Right renal cortex interstitium (tissue), 3 donors: Measurements from ENCODE around the gene SEPTIN8. TPM values are rescaled to one million over a fixed set of nuclear protein-coding genes. Genes with fewer than 3 reads are reported as not detected.

Experiments
- DNase-seq, 3 donors: peaks; one replicate each; pipeline ENCODE4 v3.0.0-alpha.2; 2013; ENCODE audit warnings: low read depth in 3 of 3, low spot score in 2 of 3
- polyA plus RNA-seq, 3 donors: library from polyadenylated mRNA; unstranded; fragments of 120-200 nt; gene quantifications; one replicate each; pipeline ENCODE4 v1.2.1, GENCODE V29; 2013; ENCODE audit not compliant: insufficient read length in 3 of 3

SEPTIN8 gene
- polyA plus RNA-seq, 3 donors = 71.8 to 78.7 (median 78.5) TPM

DNA sequence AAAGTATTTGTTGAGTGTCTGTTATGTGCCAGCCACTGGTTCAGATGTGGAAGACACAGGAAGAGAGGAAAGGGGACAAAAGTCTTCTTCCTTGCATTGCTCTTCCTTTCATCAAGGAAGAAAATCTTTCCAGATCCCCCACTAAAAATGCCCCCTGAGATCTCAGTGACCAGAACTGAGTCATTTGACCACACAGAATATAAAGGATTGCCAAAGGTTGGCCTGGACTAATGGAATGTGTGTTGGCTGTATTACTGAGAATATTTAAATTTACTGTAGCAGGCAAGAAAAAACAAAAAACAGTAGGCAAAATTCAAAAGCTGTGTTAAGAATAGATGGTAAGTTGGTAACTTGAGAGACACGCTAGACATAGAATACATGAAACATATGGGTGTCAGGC, 10.0 kb upstream of the SEPTIN8 start:
- no peak for DNase-seq

DNA sequence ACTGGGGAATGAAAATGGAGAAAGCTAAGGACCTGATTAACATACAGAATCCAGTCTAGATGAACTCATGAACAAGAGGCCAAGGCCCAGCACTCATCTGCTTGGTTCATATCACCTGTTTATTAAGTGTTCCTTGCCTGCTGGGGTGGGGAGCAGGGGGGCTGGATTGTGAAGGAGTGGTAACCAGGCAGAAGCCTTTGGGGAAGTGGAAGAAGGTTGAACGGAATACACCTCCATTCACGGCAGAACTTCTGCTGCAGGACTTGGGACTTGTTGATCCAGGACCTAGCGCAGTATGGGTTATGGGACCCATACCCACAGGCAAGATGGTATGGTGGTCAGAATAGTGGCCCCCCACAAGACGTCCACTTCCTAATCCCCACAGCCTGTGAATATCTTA, 8.8 kb upstream of the SEPTIN8 start:
- DNase-seq = no peak

DNA sequence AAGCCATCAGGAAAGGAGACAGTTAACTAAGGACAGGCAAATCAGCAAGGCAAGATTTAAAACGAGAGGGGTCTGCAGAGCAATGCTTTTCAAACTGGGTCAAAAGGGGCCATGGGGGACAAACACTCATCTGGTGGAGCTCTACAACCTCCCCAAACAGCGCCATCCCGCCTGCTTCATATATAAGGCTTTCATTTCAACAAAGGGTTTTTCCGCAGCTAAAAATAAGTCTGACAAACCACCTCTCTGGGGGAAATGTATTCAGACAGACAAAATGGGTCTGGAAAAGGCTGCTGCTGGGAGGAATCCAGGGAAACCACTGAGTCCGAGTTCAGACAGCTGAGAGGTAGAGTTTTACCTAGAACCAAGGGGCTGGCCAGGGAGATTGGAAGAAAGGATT, 8.3 kb upstream of the SEPTIN8 start:
- DNase-seq = no peak

DNA sequence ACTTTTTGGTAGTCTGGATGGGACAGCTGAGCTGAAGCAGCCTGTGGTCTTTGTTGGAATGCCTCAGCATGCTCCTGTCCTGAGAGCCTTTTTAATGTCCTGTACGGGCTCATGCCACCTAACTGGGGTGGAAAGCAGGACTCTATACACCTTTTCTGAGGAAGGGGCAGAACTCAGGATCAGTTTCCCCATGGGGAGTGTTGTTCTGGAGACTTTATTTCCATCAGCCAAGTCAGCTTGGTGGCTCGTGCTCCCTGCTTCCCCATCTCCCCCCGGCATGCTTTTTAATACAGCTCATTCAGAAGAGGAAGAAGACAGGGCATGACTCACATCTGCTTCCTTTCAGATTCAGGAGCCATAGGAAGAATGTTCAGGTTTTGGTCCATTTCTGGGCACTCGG, 5.1 kb upstream of the SEPTIN8 start:
- DNase-seq = no peak

DNA sequence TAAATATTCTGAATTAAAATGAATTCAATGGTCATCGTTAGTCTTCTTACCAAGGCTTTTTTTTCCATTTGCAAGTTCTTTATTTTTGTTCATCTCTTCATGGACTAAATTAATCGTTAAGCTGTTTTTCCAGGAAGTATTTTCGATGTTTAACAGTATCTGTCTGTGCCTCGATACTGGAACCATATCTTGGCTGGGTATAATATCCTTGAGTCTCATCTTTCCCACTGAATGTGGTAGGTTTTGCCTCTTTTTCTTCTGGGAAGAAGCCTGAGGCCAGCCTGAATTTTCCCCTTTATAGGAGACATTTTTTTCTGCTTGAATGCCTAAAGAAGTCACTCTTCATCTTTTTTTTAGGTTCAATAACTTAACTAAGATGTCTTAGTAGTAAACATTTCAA, 4.0 kb upstream of the SEPTIN8 start:
- DNase-seq = no peak

DNA sequence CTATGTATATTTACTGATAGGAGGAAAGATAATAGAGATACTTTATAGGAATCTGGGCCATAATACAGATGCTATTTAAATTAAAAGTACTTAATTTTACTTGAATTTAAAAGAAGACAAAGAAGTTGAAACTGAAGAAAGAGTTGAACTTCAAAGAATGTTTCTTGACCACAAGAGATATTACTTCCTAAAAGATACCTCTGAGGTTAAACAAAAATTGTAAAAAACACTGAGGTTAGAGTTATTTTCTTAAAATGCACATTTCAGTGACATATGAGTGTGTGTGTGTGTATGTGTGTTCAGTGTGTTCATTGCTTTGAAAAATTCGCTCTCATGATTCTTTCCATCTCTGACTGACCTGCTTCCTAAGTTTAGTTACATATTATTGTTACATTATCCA, 3.5 kb upstream of the SEPTIN8 start:
- no peak for DNase-seq

DNA sequence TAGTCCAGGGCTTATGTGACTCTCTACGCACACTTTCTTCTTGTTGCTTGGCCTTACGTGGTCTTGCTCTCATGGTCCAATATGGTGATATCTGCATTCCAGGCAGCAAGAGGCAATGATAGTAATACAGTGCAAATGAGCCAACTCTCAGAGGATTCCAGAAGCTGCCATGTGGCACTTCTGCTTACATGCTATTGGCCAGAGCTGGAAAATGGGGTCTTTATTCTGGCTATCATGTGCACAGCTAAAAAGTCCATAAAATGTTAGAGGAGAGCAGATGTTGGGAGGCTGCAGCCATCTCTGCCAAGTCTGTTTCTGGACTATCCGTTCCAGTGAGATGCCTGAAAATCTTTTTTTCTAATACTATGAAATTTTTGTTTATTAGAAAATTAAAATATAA, 2.9 kb upstream of the SEPTIN8 start:
- DNase-seq = no peak

DNA sequence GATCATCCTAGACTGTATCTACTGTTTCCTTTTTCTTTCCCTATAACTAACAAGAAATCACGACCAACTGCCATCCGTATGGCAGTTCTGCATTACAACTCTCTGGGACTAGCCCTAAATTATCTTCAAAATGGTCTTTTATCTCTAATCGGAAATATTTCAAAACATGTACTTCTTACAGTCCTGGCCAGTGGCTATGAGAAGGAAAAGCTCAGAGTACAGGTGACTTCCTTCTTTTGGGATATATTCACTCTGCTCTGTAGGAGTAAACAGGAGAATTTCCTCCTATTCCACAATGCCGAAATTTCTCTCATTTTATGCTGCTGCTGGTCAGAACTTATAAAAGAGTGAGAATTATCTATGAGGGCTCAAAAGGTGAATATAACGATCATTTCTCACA, 1.8 kb upstream of the SEPTIN8 start:
- DNase-seq = no peak

DNA sequence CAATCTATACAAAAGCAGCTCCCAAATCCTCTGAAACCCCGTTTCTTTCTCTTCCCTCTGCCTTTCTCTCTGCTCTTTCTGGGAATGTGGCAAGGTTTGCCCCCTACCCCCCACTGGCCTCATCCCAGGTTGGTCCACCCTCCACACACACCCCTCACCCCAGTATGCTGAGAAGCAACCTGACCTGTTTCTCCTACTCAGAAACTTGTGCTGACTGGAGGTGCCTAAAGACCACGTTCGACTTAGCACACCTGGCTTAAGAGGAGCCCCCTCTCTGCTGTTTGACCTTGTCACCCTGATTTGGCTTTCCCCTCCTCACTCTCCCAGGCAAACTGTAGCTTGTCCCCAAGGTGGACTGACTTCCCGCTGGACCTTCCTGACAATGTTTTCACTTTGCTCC, 1.1 kb upstream of the SEPTIN8 start:
- no peak for DNase-seq

DNA sequence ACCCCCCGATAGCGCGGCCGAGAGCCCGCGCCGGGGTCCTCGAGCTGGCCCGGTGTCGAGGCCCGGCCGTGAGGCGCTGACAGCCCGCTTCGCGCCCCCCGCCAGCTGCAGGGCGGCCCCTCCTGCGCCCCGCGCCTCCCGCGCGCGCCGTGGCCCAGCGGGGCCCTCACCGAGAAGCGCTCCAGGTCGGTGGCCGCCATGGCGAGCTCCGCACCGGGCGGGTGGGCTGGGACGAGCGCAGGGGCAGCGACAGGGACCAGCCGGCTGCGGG, 166 bp downstream of the SEPTIN8 start:
- DNase-seq = no peak

DNA sequence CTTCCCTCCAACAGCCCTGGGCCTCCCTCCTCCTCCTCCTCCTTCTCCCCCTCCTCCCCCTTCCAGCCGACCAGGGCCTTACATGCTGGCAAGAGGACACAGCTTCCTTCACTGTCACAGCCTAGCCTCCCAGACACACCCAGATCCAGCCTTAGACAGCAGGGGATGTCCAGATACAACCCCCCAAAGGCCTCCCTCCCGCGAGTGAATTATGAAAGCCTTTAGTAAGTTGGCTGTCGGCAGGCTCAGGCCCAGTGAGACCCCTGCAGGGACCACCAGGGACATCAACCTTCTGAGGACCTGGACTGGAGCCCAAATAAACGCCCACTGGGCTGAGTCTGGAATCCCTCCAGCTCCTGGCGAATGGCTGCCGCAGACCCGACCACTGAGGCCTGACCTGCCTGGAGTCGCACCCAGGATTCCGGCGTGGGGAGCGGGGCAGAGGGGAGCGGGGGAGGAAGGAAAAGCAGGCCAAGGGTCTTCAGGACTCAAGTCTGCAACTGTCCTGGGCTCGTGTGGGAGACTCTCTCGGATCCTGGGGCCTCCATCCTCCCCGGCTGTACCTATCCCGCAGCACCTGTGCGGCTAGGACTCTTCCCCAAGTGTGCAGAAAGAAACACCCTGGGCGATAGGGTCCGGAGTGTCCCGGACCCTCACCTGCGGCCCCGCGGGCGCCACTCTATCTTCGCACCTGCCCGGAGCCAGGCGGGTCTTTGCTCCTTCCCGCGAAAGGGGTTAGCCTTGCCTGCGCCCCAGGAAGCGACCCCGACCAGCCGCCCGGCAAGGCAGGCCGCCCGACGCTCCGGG, 705 bp downstream of the SEPTIN8 start:
- no peak for DNase-seq

DNA sequence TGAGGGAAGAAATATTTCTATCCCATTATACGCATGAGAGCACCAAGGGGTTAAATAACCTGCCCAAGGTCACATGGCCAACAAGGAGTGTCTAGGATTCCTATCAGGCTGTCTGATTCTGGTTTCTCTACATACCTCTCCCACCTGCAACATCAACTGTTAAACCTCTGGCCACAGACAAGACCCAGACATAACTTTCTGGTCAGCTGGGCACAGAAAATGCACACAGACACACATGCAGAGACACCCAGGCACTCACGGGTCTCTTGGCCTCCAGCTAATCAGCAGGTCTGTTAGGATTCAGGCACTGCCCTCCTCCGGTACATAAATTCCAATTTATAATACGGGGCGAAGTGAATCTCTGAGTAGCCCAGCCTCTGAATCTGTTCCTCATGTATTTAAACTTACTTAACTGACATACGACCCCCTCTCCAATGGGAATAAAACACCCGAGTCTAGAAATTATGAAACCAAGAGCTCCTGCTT, 1.5 kb downstream of the SEPTIN8 start:
- no peak for DNase-seq

DNA sequence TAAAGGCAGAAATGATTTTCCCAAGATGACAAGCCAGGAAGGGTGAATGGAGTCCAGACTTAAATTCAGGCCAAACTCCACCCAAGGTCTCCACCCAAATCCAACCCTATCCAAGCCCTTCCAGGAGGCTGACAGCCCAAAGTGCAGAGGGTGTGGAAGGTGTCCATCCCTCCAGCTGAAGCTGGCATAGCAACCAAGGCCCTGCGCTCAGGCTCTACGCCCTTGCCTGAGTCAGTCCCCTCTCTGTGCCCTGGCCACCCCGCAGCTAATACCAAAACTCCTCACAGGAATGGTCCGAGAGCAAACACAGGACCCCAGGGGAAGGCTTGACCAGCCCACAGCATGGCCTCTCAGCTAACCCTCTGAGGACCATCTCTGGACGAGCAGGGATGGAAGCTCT, 2.1 kb downstream of the SEPTIN8 start:
- no peak for DNase-seq

DNA sequence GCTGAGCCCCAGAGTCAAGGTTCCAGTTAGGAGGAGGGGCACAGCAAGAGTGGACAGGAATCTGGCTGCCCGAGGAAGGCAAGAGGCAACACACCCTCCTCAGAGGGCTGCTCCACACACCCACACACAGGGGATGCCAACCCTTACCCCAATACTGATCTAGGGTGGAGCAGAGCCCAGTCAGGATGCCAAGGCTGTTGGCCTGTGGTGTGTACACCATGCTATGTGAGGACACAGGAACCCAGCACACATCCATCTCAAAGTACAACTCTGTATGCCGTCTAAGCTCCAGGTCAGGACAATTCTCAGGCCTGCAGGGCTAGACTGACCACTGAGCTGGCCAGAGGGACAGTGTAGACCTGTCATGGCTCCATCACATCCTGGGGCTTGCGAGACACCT, 2.6 kb downstream of the SEPTIN8 start:
- no peak for DNase-seq

DNA sequence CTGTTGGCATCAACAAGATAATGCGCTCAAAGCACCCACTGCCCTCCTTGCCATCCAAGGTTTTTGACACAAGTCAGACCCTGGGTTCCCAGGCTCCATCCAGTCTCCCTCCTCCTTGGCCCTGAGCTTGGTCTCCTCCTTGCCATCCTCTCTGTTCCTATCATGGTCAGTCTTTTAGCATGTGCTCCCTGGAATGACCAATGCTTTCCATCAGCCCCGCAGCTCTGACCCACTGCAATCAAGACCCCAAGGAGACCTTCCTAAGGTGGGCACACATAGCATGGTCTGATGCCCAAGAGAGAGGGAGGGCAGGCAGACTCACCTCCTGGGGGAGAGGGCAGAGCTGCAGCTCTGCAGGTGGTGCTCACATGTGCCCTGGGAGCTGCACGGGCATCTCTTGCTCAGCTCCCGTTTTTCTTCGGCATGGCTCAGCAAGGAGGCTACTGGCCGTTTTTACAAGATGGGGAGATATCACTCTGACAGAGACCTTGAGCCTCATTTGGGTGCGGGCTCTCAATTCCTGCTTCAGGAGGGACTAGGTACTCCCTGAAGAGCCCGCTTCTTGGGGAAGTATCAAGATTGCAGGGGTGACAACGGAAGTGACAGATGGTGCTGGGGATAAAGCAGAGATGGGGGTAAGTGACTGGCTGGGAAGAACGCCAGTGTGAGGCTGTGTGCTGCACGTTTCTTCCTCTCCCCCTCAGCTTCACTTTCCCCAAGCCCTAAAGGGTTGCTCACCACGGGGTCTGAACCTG, 3.3 kb downstream of the SEPTIN8 start:
- no peak for DNase-seq

DNA sequence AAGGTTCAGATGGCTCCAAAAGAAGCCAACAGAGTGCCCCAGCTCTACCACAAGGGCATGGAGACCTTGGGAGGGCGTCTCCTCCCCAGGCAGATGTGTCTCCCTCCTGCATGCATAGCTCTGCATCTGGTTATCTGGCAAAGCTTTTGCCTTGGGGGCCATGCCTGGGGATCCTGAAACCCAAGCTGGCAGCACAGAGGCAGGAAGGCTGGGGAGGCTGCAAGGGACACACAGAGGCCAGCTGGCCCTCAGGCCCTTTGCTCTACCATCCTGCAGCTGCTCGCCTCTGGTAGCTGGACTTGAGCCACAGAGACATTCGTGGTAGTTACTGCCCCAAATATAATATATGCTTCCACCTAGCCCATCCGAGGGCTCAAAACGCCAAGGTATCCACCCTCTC, 3.9 kb downstream of the SEPTIN8 start:
- no peak for DNase-seq

DNA sequence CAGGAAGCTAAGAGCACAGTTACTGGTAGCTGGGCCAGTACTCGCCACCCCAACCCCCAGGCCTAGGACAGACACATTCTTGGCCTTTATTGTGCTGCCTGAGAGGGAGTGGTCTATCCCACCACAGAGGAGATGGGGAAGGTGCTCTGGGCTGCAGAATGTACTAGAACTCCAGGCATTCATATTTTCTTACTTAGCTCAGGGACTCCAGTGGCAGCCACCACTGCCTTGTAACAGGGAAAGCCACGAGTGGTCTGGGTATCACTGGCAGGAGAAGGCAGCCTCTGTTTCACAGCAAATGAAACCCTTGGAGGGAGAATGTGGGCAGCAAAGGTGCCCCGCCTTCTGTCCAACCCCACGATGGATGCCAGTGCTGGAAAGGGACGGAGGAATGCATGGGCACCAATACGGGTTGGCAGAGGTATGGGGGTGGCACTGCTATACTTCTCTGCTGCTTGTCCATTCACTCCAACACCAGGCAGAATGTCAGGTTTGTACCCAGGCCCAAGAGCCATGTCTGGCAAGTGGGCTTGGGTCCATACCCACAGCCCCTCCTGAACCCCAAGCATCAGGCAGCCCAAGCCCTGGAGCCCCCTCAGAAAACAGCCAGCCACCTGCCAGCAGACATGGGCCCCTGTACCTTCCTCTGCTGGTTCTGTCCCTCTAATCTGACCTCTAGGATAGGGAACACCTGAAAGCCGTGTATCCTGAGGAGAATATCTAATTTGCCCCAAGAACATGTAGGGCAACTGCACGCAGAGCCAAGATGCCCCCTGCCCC, 4.6 kb downstream of the SEPTIN8 start:
- no peak for DNase-seq

DNA sequence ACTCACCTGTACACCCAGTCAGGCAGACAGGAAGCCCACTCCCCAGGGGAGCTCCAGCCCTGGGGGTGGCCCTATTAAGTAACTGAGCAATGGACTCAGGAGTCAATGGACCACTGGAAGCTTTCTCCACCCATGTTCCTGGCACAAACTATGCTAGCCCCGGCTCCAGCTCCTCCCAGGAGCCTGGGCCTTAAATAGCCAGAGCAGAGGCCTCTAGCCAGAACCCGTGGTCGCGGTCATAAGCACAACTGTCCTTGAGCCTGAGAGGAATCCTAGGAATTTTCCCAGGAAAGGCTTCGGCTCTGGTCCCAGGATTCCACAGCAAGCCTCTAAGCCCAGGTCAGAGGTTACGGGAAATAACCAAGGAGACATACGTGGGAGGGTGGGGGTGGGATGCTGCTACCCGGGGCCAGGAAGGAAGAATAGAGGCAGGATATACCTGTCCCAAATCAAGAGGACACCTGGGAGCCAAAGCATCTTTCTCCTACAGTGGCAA, 5.5 kb downstream of the SEPTIN8 start:
- DNase-seq = no peak

DNA sequence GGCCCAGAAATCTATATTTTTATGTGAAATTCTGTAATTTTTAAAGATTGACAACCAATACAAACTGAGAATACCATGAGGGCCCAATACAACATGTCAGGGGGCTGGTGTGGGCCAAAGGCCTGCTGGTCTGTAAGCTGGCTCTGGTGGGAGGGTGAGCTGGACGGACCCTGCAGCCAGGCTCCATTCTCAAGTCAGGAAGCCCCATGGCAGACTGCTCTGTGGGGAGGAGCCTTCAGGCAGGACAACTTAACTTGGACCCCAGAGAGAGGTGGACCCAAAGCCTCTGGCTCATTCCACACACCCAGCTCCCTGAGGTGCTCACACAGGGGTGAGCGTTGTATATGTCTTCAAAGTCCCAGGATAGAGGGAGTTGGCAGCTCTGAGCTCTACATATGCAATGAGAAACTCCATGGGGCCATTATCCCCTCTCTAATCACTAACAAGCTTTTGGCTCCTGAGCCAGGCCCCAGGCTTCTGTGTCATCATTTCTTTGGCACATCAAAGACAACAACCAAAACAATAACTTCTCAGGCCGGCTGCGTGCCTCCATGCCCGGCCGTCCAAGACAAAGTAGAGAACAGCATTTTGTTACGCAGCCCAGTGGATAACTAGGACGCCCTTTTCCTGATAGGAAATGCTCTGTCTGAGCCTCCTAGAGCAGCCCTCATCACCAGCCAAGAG, 6.4 kb downstream of the SEPTIN8 start:
- DNase-seq = no peak

DNA sequence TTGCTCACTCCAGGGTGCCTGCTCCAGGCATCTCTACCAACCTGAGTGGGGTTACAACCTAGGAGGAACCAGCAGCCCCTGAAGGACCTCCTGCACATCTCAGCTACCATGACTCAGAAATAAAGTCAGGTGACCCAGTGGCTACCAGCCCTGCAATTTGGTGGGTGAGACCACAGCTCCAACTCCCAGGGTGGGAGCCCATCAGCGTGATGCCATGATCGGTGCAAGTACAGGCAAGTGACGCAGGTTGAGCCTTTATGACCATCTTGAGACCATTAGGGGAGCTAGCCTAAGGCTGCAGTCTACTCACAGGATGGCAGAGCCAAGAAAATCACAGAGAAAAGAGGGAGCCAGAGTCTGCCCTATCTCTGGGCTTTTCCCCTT, 8.6 kb downstream of the SEPTIN8 start:
- no peak for DNase-seq

DNA sequence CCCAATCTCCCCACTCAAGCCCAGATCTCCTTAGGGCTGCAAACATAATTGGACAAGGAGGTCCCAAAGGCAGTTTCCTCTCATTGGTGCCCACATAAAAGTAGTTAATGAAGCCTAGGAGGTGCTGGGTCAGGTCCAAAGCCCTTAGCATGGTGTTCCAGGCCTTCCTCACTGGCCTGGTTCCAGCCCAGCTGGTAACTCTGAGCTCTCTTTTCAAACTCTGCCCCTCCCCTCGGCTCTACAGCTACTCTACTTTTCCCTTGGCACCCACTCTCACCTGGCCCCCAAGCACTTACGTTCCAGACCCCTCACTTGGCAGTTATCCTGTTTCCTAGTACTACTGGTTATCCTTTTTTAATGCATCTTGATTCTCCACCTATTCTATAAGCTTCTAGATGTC, 9.9 kb downstream of the SEPTIN8 start:
- DNase-seq = no peak
